ENCODE data around the gene CPNE7.

GRCh38 chr16:89601906-89602272 lies 26.3 kb downstream of the CPNE7 start:
- TF ChIP-seq CTCF (IDR thresholded peaks at IDR 0.05; ENCODE audit: low read depth, low read length) (no peak), POLR2A (IDR thresholded peaks at IDR 0.05; ENCODE audit: extremely low read depth, insufficient read length) (no peak), MYC (IDR thresholded peaks at IDR 0.05; ENCODE audit: low read depth, low read length) (no peak)
- TF ChIP-seq, protein P1, sequence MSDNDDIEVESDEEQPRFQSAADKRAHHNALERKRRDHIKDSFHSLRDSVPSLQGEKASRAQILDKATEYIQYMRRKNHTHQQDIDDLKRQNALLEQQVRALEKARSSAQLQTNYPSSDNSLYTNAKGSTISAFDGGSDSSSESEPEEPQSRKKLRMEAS (IDR thresholded peaks at IDR 0.05; ENCODE audit: low read depth, low read length): no peak
